GM18520 (cell line): ENCODE data around the gene DSC2.
"Not testable (repeated sequence)": the region's sequence is repeated elsewhere in the genome, so short reads cannot be mapped to it uniquely, and the experiment has no call there.

ENCODE experiments used
- ATAC-seq: cut with Tn5 transposase; IDR thresholded peaks from one replicate; pipeline ENCODE4 v1.9.1; 2021; ENCODE audit not compliant: unreplicated experiment

The DSC2 gene

GRCh38 chr18:31102025-31102684 is at the start of gene DSC2:
DSC2 (minus strand) TSS chr18:31102421; CDS start chr18:31101971, 450 bp downstream.
- no peak for ATAC-seq

- no peak for ATAC-seq
These were observed 47.1 kb upstream of the DSC2 start for GRCh38 chr18:31149351-31149750.

GRCh38 chr18:31148600-31148999 is 46.4 kb upstream of the DSC2 start:
- no peak for ATAC-seq

- ATAC-seq: no peak
These were observed 44.6 kb upstream of the DSC2 start for GRCh38 chr18:31146809-31147208.

GRCh38 chr18:31143025-31143424 is 40.8 kb upstream of the DSC2 start:
- ATAC-seq: no peak

- ATAC-seq: no peak
These were observed 36.5 kb upstream of the DSC2 start for GRCh38 chr18:31138709-31139108.

- ATAC-seq: no peak
These were observed 32.8 kb upstream of the DSC2 start for GRCh38 chr18:31134988-31135529.

GRCh38 chr18:31129398-31130115 is 27.3 kb upstream of the DSC2 start:
- no peak for ATAC-seq

- ATAC-seq: no peak
These were observed 23.7 kb upstream of the DSC2 start for GRCh38 chr18:31125878-31126277.

- not testable (repeated sequence) for ATAC-seq
These were observed 20.9 kb upstream of the DSC2 start for GRCh38 chr18:31123125-31123524.

GRCh38 chr18:31120594-31120993 is 18.4 kb upstream of the DSC2 start:
- ATAC-seq: no peak

- ATAC-seq: no peak
These were observed 14.8 kb upstream of the DSC2 start for GRCh38 chr18:31116853-31117595.

GRCh38 chr18:31112804-31113203 is 10.6 kb upstream of the DSC2 start:
- no peak for ATAC-seq

GRCh38 chr18:31105733-31106132 is 3.5 kb upstream of the DSC2 start:
- ATAC-seq: no peak

GRCh38 chr18:31104444-31104843 is 2.2 kb upstream of the DSC2 start:
- ATAC-seq: no peak

- no peak for ATAC-seq
These were observed 1.2 kb upstream of the DSC2 start for GRCh38 chr18:31103423-31103822.

GRCh38 chr18:31102941-31103340 is 720 bp upstream of the DSC2 start:
- ATAC-seq: no peak

- no peak for ATAC-seq
These were observed 817 bp downstream of the DSC2 start for GRCh38 chr18:31101183-31102024.

- ATAC-seq: no peak
These were observed 1.6 kb downstream of the DSC2 start for GRCh38 chr18:31100436-31101182.
